NT2/D1 (cell line): ENCODE results near the gene AARS2.

Experiments used
- SUZ12 ChIP-seq: IDR thresholded peaks from 2 replicates; pipeline ENCODE4 v1.6.1; 2011; ENCODE audit not compliant: insufficient read length, insufficient read depth; ENCODE audit errors: extremely low read depth
- YY1 ChIP-seq: IDR thresholded peaks from 2 replicates; pipeline ENCODE4 v1.6.1; 2011; ENCODE audit not compliant: insufficient read length, insufficient read depth
- ZNF274 ChIP-seq: IDR thresholded peaks from 2 replicates; pipeline ENCODE4 v1.6.1; 2011; ENCODE audit warnings: mild to moderate bottlenecking, low read depth, low read length

DNA sequence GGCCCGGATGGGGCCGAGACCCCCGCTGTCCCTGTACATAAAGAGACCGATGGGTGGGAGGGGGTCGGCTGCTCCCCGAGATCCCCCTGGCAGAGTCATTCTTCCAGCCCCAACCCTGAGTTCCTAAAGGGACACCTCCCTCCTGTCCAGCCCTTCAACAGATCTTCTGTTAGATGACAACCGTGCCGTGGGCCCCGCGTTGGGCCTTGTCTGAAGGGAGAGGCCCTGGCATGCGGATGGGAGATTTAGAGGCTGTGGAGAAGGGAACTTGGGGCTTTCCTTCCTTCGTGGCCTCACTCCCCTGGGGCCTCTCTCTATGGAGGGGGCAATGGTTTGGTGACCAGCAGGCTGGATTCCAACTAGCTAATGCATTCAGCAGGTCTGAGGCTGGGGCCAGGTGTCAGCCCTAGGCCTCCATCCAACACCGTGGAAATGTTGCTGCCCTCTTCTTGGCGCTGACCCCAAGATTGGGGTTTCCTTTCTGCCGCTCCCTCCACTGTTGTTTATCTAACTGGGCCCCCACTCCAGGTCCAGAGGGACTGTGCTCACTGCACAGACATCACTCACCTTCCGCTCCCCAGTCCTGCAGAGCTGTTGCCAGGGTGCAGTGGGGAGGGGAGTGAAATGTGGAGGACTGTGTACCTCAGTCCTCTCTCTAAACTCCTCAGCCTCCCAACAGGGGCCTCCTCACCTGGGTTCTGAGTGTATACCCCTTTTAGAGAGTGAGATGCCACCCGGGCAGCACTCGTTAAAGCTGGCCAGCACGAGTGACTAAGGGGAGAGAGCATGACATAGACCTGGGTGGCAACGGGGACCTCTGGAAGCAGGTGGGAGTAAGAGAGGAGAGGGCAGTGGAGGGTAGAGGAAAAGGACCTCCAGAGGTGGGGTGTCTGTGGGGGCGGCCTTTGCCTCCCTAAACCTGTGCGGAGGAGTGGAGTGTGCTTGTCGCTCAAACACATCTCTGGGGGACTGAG is 36.2 kb downstream of the AARS2 start:
- TF ChIP-seq ZNF274 = no peak
- no peak for TF ChIP-seq SUZ12
- no peak for TF ChIP-seq YY1
